ENCODE results near the gene PTPRN2.
A peak's percentile ranks its signal among the peaks of the same experiment; 100 is the strongest.
"Not testable (repeated sequence)": the region's sequence is repeated elsewhere in the genome, so short reads cannot be mapped to it uniquely, and the experiment has no call there.

PTPRN2 gene

DNA sequence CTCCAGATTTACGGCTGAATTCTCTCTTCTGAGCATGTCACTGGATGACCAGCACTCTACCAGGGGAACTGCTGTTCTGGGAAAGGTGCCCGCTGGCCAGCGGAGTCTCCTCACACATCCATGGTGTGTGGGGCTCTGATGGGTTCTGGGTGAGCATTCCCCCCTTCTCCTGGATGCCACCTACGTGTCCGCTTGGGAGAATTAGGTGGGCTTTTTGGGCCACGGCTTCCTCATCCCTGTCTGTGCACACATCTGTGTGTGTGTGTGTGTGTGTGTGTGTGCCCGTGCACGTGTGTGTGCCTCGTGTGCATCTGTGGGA is 1087.8 kb downstream of the PTPRN2 start:
- DNase-seq: no peak

DNA sequence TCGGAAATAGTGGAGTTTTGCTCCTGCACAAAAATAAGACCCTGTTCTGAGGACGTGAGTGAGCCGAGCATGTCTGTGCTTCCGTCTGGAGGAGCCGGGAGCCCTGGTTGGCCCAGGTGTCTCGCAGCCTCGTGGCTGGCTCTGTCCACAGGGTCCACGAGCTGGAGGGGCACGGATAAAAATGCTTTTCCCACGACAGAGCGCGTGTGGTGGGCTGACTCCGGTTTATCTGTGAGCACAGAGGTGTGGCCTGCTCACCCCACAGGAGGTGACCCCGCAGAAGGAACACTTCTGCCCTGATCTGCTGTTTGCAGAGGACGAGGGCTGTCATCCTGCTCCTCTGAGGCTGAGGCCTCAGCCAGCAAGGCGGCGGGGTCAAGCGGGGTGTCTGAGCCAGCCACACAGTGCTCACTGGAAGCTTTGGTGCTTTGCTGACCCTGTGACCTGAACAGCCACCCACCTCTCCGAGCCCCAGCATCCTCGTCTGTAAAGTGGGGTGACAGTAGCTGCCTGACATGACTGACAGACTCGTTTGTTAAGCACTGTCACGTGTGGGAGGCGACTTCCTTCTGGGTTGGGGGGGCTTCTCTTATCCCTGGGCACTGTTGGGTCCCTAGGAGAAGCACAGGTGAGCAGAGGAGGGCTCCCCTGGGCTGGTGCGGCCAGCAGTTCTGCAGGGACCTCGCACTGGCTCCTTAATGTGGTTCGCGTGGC is 1088.3 kb downstream of the PTPRN2 start:
- no peak for DNase-seq

DNA sequence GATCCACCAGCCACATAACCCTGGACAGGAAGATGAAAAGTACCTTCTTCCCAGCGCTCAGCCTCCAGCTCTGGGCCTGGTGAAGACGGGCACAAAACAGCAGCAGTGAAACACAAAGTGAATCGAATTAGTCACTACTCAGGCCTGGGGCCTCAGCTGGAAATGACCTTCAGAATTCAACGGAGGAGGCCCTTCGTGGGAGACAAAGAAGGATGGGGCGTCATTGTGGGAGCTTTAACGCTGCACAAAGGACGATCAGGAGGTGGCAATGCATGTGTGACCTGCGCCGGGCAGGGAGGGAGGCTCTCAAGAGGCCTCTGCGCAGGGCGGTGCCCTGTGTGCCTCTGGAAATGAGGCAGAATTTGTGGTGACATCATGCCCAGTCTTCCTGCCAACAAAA is 1089.0 kb downstream of the PTPRN2 start:
- no peak for DNase-seq

DNA sequence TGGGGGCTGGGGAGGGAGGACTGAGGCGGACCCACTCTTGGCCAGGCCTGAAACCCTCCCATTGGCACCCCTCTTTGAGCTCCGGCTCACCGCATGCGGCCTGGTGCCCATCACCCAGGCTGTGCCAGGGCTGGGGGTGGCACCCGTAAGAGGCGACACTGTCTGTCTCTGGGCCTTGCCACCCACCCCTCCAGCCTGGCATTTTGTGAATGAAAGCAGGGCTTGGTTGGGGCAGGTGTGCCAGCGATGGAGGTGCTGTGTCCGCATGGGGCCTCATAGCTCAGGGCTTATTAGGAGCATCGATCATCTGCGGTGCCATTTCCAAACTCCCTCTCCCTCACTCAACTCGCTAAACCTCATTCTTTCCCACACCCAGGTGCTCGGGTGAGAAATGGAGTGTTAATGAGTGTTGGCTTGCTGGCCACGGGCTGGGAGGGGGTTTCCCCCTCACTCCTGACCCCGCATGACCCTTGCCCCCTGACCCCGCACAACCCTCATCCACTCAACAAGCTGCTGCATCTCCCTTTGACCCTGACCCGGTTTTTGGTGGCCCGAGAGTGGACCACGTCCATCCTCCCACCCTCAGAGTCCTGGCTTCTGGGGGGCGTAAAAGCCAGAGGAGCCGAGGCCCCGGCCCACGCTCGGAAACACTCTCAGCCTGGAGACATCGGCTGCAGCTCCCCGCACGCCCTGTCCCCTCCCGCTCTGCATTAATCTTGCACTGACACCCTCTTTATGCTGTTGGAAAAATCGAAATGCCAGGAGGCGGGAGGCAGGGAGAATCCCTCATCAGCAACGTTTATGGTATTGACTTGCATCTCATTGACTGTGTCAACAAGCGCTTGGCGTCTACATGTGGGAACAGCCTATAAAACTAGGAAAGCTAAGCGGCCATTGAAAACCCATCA is 1089.6 kb downstream of the PTPRN2 start:
- DNase-seq: no peak

DNA sequence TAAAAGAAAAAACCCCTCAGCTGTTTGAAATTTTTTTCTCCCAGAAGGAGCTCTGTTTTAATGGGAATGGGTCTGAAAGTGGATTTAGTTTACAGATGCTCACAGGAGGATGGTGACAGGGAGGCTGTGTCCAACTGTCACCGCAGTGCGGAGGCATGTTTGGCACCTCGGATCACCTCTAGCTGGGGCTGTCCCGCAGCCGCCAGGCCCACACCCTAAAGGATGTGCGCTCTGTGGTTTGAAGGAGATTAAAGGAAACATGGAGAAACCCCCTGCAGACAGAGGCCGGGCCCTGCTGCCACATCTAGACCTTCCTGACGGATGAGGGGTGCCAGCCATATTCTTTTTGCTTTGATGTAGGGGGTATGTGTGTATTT is 1090.3 kb downstream of the PTPRN2 start:
- no peak for DNase-seq

DNA sequence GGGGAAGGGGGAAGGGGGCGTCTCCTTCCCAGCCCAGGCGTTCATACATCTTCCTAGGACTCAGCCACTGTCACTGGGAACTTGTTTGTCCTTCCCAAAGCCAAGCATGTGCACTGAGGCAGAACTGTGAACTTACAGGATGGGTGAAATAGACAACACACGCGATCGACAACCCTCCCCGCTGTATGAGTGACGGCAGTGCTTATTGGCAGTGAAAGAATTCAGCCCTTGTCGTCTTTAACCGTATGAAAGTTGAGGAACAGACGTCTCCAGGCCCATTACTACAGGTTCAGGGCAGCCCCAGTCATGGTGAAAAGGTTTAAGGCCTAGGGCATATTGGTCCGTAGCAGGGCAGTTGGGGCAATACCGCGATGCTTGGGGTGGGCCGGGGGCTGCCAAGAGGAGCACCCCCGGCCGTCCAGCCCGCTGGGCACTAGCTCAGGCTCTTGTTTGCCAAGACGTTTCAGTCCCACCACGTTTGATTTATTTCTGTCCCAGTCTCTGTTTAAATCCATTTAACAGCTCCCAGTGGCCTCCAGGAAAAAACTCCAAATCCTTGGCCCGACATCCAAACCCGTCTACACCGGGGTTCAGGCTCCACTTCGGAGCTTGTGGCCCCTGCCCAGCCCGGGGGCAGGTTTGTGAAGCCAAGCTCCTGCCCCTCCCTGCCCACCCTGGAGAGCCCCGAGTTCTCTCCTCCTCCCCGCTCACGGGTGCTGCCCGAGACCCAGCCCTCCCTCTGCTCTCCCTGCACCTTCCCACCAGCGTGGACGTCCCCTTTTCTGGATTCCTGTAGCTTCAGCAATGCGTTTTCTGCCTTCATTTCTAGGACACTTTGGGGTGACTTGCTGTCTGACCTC is 1091.0 kb downstream of the PTPRN2 start:
- DNase-seq: no peak

DNA sequence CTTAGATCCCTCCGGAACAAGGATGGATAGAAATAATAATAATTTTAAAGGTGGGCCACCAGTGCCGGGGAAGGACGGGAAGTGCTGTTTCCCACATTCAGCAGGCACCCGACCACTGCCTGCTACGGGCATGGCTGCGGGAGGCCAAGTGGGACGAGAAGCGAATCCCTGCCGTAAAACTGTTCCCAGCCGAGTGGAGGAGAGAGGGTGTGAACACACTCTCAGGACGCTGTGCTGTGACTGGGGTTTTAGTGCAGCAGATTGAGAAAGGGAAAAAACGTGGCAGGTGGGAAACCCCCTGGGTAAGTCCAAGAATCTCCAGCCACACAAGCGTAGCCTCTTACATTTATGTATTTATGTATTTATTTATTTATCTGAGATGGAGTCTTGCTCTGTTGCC is 1092.0 kb downstream of the PTPRN2 start:
- no peak for DNase-seq

DNA sequence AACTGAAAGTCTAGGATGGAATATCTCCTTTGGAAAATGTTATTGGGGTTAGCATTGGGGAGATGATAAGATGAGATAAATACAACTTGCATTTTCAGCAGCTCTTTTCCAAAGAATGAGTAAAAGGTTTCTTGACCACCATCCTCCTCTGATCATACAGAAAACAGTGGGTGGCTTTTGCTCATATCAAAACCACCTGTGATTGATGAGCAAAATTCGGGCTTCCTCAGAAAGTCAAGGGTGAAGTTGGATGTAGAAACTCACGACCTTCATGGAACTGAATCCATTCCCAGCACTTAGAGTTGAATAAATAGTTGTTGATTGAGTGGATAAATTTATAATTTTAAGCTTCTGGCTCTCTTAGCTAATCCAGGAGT is 1092.5 kb downstream of the PTPRN2 start:
- DNase-seq: no peak

DNA sequence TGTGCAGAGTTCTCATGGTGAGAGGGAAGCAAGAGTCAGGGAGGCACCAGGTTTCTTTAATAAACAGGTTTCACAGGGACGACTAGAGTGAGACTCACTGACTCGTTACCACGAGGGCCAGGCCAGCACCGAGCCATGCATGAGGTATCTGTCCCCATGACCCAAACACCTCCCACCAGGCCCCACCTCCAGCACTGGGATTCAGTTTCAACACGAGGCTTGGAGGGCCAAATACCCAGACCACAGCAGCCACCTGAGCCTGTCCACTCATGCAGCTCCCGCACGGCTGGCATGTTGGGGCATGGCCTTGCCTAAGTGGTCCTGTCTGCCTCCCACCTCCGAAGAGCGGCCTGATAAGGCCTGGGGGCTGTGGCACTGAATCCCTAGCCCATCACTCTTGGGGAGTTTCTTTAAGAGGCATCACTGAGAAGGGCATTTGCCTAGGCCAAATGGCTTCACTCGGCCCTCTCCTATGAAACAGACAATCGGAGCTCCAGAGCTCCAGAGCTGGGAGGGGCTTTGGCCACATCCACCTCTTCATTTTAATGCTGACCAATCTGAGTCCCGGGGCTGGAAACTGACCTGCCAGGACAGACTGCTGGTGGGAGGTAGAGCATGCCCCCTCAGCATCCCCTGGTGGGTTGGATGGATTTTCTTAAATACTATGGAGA is 1093.0 kb downstream of the PTPRN2 start:
- DNase-seq: no peak

DNA sequence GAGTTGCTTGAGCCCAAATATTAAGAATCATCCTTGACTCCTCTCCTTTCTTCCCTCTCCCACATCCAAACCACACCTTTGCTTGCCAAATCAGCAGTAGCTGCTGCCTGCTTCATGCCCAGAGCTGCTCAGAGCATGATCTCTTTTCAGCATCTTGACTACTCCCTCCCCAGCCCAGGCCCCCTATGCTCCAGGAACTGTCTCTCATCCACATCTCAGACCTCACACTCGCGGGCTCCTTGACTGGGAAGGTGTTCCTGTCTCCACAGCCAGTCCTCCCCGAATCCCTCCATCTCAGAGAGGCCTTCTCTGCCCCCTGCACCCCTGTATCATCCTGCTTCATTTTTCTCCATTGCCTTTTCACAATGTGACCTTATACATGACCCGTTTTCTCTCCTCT is 1093.8 kb downstream of the PTPRN2 start:
- DNase-seq: no peak

DNA sequence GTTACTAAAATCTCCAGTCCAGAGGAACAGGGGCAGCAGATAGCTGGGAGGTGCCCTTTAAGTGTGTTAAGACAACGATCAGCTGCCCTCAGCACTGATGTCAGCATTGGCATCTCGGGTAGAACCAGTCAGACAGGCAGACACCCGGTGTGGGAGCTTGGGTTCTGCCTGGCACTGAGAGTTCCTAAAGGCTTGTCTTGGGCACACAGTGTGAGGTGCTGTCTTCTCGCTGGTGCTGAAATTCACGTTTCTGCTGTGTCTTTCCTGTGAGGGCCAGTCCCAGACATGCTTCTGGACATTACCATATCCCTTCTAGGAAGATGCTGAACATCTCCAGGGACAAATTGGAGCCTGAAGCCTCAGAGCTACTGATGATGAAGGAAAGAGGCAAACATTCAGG is 1094.6 kb downstream of the PTPRN2 start:
- DNase-seq: no peak

DNA sequence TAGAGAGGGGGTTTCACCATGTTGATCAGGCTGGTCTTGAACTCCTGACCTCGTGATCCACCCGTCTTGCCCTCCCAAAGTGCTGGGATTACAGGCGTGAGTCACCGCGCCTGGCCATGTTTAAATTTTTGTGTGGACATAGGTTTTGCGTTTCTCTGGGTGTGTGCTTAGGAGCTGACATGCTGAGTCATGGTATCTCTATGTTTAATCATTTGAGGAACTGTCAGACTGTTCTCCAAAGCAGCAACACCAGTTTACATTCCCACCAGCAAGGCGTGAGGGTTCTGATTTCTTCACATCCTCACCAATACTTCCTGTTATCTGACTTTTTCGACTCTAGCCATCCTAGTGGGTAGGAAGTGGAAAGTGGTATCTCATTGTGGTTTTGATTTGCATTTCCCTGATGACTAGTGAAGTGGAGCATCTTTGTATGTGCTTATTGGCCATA is 1097.1 kb downstream of the PTPRN2 start:
- peak; percentile 5 for DNase-seq

DNA sequence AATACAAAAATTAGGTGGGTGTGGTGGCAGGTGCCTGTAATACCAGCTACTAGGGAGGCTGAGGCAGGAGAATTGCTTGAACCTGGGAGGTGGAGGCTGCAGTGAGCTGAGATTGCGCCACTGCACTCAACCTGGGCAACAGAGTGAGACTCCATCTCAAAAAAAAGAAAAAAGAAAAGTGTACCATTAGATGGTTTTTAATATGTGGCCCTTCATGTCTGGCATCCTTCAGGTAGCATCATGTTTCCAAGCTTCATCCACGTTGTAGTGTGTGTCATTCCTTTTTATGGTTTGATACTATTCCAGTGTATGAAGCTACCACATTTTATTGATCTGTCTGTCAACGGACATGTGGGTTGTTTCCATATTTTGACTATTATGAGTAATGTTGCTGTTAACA is 1097.8 kb downstream of the PTPRN2 start:
- not testable (repeated sequence) for DNase-seq
